Right renal cortex interstitium (tissue), 3 donors: ENCODE measurements around the gene ADGRF3. TPM values are rescaled to one million over a fixed set of nuclear protein-coding genes. Genes with fewer than 3 reads are reported as not detected.
"Not testable (repeated sequence)": the region's sequence is repeated elsewhere in the genome, so short reads cannot be mapped to it uniquely, and the experiment has no call there.

Experiments
- DNase-seq, 3 donors: peaks; one replicate each; pipeline ENCODE4 v3.0.0-alpha.2; 2013; ENCODE audit warnings: low read depth in 3 of 3, low spot score in 2 of 3
- polyA plus RNA-seq, 3 donors: library from polyadenylated mRNA; unstranded; fragments of 120-200 nt; gene quantifications; one replicate each; pipeline ENCODE4 v1.2.1, GENCODE V29; 2013; ENCODE audit not compliant: insufficient read length in 3 of 3

Gene ADGRF3
- polyA plus RNA-seq, 3 donors: 2.0 to 2.7 (median 2.3) TPM

- no peak for DNase-seq
These were observed 63.0 kb downstream of the ADGRF3 start for GRCh38 chr2:26283606-26284005.

GRCh38 chr2:26281226-26281625 is 65.4 kb downstream of the ADGRF3 start:
- no peak for DNase-seq

- DNase-seq: no peak
These were observed 66.7 kb downstream of the ADGRF3 start for GRCh38 chr2:26279886-26280285.

- no peak for DNase-seq
These were observed 69.9 kb downstream of the ADGRF3 start for GRCh38 chr2:26276484-26277227.

GRCh38 chr2:26274058-26274613 is 72.5 kb downstream of the ADGRF3 start:
- no peak for DNase-seq

- no peak for DNase-seq
These were observed 73.1 kb downstream of the ADGRF3 start for GRCh38 chr2:26273501-26273900.

GRCh38 chr2:26270373-26270772 is 76.2 kb downstream of the ADGRF3 start:
- no peak for DNase-seq

- no peak for DNase-seq
These were observed 76.9 kb downstream of the ADGRF3 start for GRCh38 chr2:26269571-26270158.

GRCh38 chr2:26268670-26269385 is 77.8 kb downstream of the ADGRF3 start:
- not testable (repeated sequence) for DNase-seq

GRCh38 chr2:26268213-26268612 is 78.4 kb downstream of the ADGRF3 start:
- no peak for DNase-seq

GRCh38 chr2:26258836-26259235 is 87.8 kb downstream of the ADGRF3 start:
- DNase-seq: not testable (repeated sequence)

Other genes starting within 250 kb of the ADGRF3 start
- gene GAREM2, start 173.7 kb downstream of the ADGRF3 start, polyA plus RNA-seq: 1 to 10 TPM; 5.9 to 6.1 (median 6.0) TPM
- gene HADHA, start 102.2 kb downstream of the ADGRF3 start, polyA plus RNA-seq: 100 to 1,000 TPM; 222 to 257 (median 228) TPM
- gene HADHB, start 101.8 kb downstream of the ADGRF3 start, polyA plus RNA-seq: 100 to 1,000 TPM; 170 to 199 (median 195) TPM
- gene SELENOI, start 646 bp downstream of the ADGRF3 start, polyA plus RNA-seq: 10 to 100 TPM; 21.0 to 23.0 (median 22.4) TPM
- 1 to 10 TPM; 3.4 to 3.9 (median 3.7) TPM for gene DRC1, start 55.1 kb upstream of the ADGRF3 start, polyA plus RNA-seq
- gene OTOF, start 131.3 kb upstream of the ADGRF3 start, polyA plus RNA-seq: under 1 TPM; 0.11 to 0.14 (median 0.14) TPM